ENCODE measurements around the gene GSTP1.
"Not testable (repeated sequence)": the region's sequence is repeated elsewhere in the genome, so short reads cannot be mapped to it uniquely, and the experiment has no call there.

The GSTP1 gene

GRCh38 chr11:67564230-67564629 lies 19.4 kb upstream of the GSTP1 start:
- no peak for DNase-seq

GRCh38 chr11:67571443-67571842 lies 12.2 kb upstream of the GSTP1 start:
- DNase-seq = no peak

- DNase-seq = no peak
Measured at GRCh38 chr11:67572305-67572704, 11.3 kb upstream of the GSTP1 start.

- peak; percentile 94 to 95 for DNase-seq
Measured at GRCh38 chr11:67572747-67573419, 10.7 kb upstream of the GSTP1 start.

- no peak for DNase-seq
Measured at GRCh38 chr11:67574938-67575337, 8.7 kb upstream of the GSTP1 start.

GRCh38 chr11:67576735-67577475 lies 6.7 kb upstream of the GSTP1 start:
- peak in 1 of 2 experiments; percentile 36 for DNase-seq

- no peak for DNase-seq
Measured at GRCh38 chr11:67577951-67578350, 5.7 kb upstream of the GSTP1 start.

GRCh38 chr11:67581469-67581868 lies 2.1 kb upstream of the GSTP1 start:
- DNase-seq = peak; percentile 66 to 75

GRCh38 chr11:67582011-67582410 lies 1.6 kb upstream of the GSTP1 start:
- DNase-seq = peak; percentile 46 to 55

GRCh38 chr11:67584205-67584880 lies 731 bp downstream of the GSTP1 start:
- peak; percentile 47 to 83 for DNase-seq

- DNase-seq = peak in 1 of 2 experiments; percentile 12
Measured at GRCh38 chr11:67584881-67585873, 1.6 kb downstream of the GSTP1 start.

GRCh38 chr11:67585911-67586310 lies 2.3 kb downstream of the GSTP1 start:
- DNase-seq = no peak

- no peak for DNase-seq
Measured at GRCh38 chr11:67586568-67587250, 3.1 kb downstream of the GSTP1 start.

GRCh38 chr11:67588136-67588503 lies 4.5 kb downstream of the GSTP1 start:
- no peak for DNase-seq

- not testable (repeated sequence) for DNase-seq
Measured at GRCh38 chr11:67588899-67589415, 5.3 kb downstream of the GSTP1 start.

GRCh38 chr11:67592880-67593564 lies 9.4 kb downstream of the GSTP1 start:
- DNase-seq = peak; percentile 11 to 37

GRCh38 chr11:67593565-67593905 lies 9.9 kb downstream of the GSTP1 start:
- DNase-seq = no peak

- no peak for DNase-seq
Measured at GRCh38 chr11:67594480-67594879, 10.9 kb downstream of the GSTP1 start.

GRCh38 chr11:67596753-67597300 lies 13.2 kb downstream of the GSTP1 start:
- DNase-seq = no peak

GRCh38 chr11:67597458-67597857 lies 13.8 kb downstream of the GSTP1 start:
- not testable (repeated sequence) for DNase-seq

GRCh38 chr11:67597963-67598362 lies 14.4 kb downstream of the GSTP1 start:
- not testable (repeated sequence) for DNase-seq
